Effector CD8-positive, alpha-beta T cell (primary cell): ENCODE results near the gene ANO10.
"Not testable (repeated sequence)": the region's sequence is repeated elsewhere in the genome, so short reads cannot be mapped to it uniquely, and the experiment has no call there.

Experiments
- DNase-seq: peaks from one replicate; lab custom pipeline; 2025; lab: John Stamatoyannopoulos, UW

ANO10 gene

GRCh38 chr3:43473737-43474136 lies 148.1 kb downstream of the ANO10 start:
- DNase-seq, result no peak

GRCh38 chr3:43473244-43473643 lies 148.6 kb downstream of the ANO10 start:
- no peak for DNase-seq

GRCh38 chr3:43468133-43468532 lies 153.7 kb downstream of the ANO10 start:
- no peak for DNase-seq

GRCh38 chr3:43465109-43465508 lies 156.7 kb downstream of the ANO10 start:
- no peak for DNase-seq

GRCh38 chr3:43462566-43462965 lies 159.2 kb downstream of the ANO10 start:
- DNase-seq, result not testable (repeated sequence)

GRCh38 chr3:43461345-43461744 lies 160.5 kb downstream of the ANO10 start:
- no peak for DNase-seq

- not testable (repeated sequence) for DNase-seq
Measured at GRCh38 chr3:43457038-43457437, 164.8 kb downstream of the ANO10 start.

GRCh38 chr3:43455233-43455632 lies 166.6 kb downstream of the ANO10 start:
- DNase-seq, result no peak

GRCh38 chr3:43453981-43454380 lies 167.8 kb downstream of the ANO10 start:
- no peak for DNase-seq

GRCh38 chr3:43451670-43452254 lies 170.0 kb downstream of the ANO10 start:
- DNase-seq, result no peak

GRCh38 chr3:43448098-43448497 lies 173.7 kb downstream of the ANO10 start:
- DNase-seq, result no peak

- no peak for DNase-seq
Measured at GRCh38 chr3:43445820-43446219, 176.0 kb downstream of the ANO10 start.

- DNase-seq, result no peak
Measured at GRCh38 chr3:43442872-43443395, 178.9 kb downstream of the ANO10 start.

GRCh38 chr3:43436507-43437140 lies 185.2 kb downstream of the ANO10 start:
- no peak for DNase-seq

- no peak for DNase-seq
Measured at GRCh38 chr3:43435706-43436105, 186.1 kb downstream of the ANO10 start.

- DNase-seq, result no peak
Measured at GRCh38 chr3:43434431-43434830, 187.4 kb downstream of the ANO10 start.

- no peak for DNase-seq
Measured at GRCh38 chr3:43432462-43432861, 189.3 kb downstream of the ANO10 start.

GRCh38 chr3:43426388-43426787 lies 195.4 kb downstream of the ANO10 start:
- no peak for DNase-seq

- DNase-seq, result no peak
Measured at GRCh38 chr3:43425829-43426228, 196.0 kb downstream of the ANO10 start.

- no peak for DNase-seq
Measured at GRCh38 chr3:43423639-43424038, 198.2 kb downstream of the ANO10 start.

- no peak for DNase-seq
Measured at GRCh38 chr3:43423142-43423541, 198.7 kb downstream of the ANO10 start.

GRCh38 chr3:43418601-43419272 lies 203.1 kb downstream of the ANO10 start:
- no peak for DNase-seq

- DNase-seq, result no peak
Measured at GRCh38 chr3:43417133-43417532, 204.7 kb downstream of the ANO10 start.
